ENCODE data around the gene SVBP. TPM values are rescaled to one million over a fixed set of nuclear protein-coding genes. Genes with fewer than 3 reads are reported as not detected.
A peak's percentile ranks its signal among the peaks of the same experiment; 100 is the strongest.

Gene SVBP
- total RNA-seq, 4 donors from 2014 or later, result 18.6 to 76.0 (median 44.9) TPM

GRCh38 chr1:42765832-42766740 is 51.1 kb downstream of the SVBP start:
- TF ChIP-seq CTCF (IDR thresholded peaks at IDR 0.05), result peak in 4 of 5 experiments; percentile 38 to 71 (median 49)
- no peak for TF ChIP-seq EP300 (IDR thresholded peaks at IDR 0.05)
- H3K9me3 ChIP-seq, result no peaks in the 10 kb centered on the region
- peaks cover 0 to 74% (median 28%) of the 10 kb centered on the region in 4 donors for H3K4me1 ChIP-seq
- no peaks in the 10 kb centered on the region for H3K27me3 ChIP-seq
- H3K36me3 ChIP-seq, result peaks cover 0 to 10% (median 0%) of the 10 kb centered on the region in 3 donors
- WGBS, 2 donors, result 0 to 1% methylated on average over 22 to 43 of the region's 44 CpGs
- H3K4me3 ChIP-seq, result peak overlapping the region; percentile 75 to 94 (median 84)
- H3K27ac ChIP-seq, result peak overlapping the region; percentile 66 to 92 (median 92)
- peak in 1 of 2 donors; percentile 30 for DNase-seq (ENCODE audit: low spot score in 2 of 2)

- Histone ChIP-seq H3K27ac (peak overlapping the region; percentile 66 to 92 (median 92)), H3K4me1 (peaks cover 0 to 65% (median 28%) of the 10 kb centered on the region in 4 donors)
Measured at GRCh38 chr1:42765269-42765668, 51.9 kb downstream of the SVBP start.

GRCh38 chr1:42762269-42762668 is 54.9 kb downstream of the SVBP start:
- Histone ChIP-seq H3K9me3 (no peaks in the 10 kb centered on the region), H3K36me3 (peaks cover 0 to 49% (median 12%) of the 10 kb centered on the region in 3 donors), H3K27me3 (no peaks in the 10 kb centered on the region), H3K4me1 (peaks cover 0 to 48% (median 20%) of the 10 kb centered on the region in 4 donors), H3K4me3 (no peak overlapping the region), H3K27ac (peak overlapping the region in 2 of 4 donors; percentile 38 to 60)
- TF ChIP-seq CTCF (IDR thresholded peaks at IDR 0.05), result no peak
- no peak for TF ChIP-seq POLR2A (IDR thresholded peaks at IDR 0.05)
- no peak for TF ChIP-seq EP300 (IDR thresholded peaks at IDR 0.05)
- 50 to 51% methylated on average over 5 of the region's 5 CpGs for WGBS, 2 donors
- DNase-seq (ENCODE audit: low spot score in 2 of 2), result no peak

More at GRCh38 chr1:42765269-42765668, 51.9 kb downstream of the SVBP start:
- whole genome bisulfite sequencing, 2 donors, result 12 to 15% methylated on average over 7 of the region's 7 CpGs
- no peaks in the 10 kb centered on the region for H3K27me3 ChIP-seq
- peaks cover 0 to 19% (median 0%) of the 10 kb centered on the region in 3 donors for H3K36me3 ChIP-seq
- no peaks in the 10 kb centered on the region for H3K9me3 ChIP-seq
- H3K4me3 ChIP-seq, result peak overlapping the region; percentile 75 to 94 (median 84)
- DNase-seq (ENCODE audit: low spot score in 2 of 2), result no peak
- TF ChIP-seq CTCF (IDR thresholded peaks at IDR 0.05) (no peak), POLR2A (IDR thresholded peaks at IDR 0.05) (no peak), EP300 (IDR thresholded peaks at IDR 0.05) (no peak)

- no peak for TF ChIP-seq EP300 (IDR thresholded peaks at IDR 0.05)
- no peak for TF ChIP-seq CTCF (IDR thresholded peaks at IDR 0.05)
- no peak for TF ChIP-seq POLR2A (IDR thresholded peaks at IDR 0.05)
- H3K4me3 ChIP-seq, result no peak overlapping the region
- no peak for DNase-seq (ENCODE audit: low spot score in 2 of 2)
- no peaks in the 10 kb centered on the region for H3K27me3 ChIP-seq
- H3K27ac ChIP-seq, result no peak overlapping the region
- H3K4me1 ChIP-seq, result peaks cover 0 to 53% (median 20%) of the 10 kb centered on the region in 4 donors
- H3K36me3 ChIP-seq, result peaks cover 0 to 56% (median 12%) of the 10 kb centered on the region in 3 donors
- 95 to 96% methylated on average over 4 of the region's 4 CpGs for WGBS, 2 donors
- H3K9me3 ChIP-seq, result no peaks in the 10 kb centered on the region
Measured at GRCh38 chr1:42761567-42761966, 55.6 kb downstream of the SVBP start.

- Histone ChIP-seq H3K27me3 (no peaks in the 10 kb centered on the region), H3K27ac (peak overlapping the region in 2 of 4 donors; percentile 11), H3K9me3 (no peaks in the 10 kb centered on the region), H3K36me3 (peaks cover 4 to 80% (median 23%) of the 10 kb centered on the region in 3 donors), H3K4me1 (peaks cover 0 to 42% (median 6%) of the 10 kb centered on the region in 4 donors), H3K4me3 (no peak overlapping the region)
- 60 to 71% methylated on average over 8 to 9 of the region's 9 CpGs for WGBS, 2 donors
- DNase-seq (ENCODE audit: low spot score in 2 of 2), result no peak
- TF ChIP-seq CTCF (IDR thresholded peaks at IDR 0.05) (no peak), EP300 (IDR thresholded peaks at IDR 0.05) (no peak)
Measured at GRCh38 chr1:42759114-42759513, 58.1 kb downstream of the SVBP start.
